HCT116 (cell line): ENCODE data around the gene SGF29.

Source experiments
- CTCF ChIP-seq, 3 experiments: fragments of 200-600 bp in 1 of 3; sonication (generic) in 1 of 3; IDR thresholded peaks in 2 of 3; conservative IDR thresholded peaks in 1 of 3; 2 replicates each; pipeline ENCODE4 v1.5.1; 2012 to 2017; ENCODE audit warnings: low read depth in 2 of 3, low read length in 2 of 3, antibody characterized with exemption in 1 of 3, borderline replicate concordance in 1 of 3, control low read depth in 1 of 3, mild to moderate bottlenecking in 1 of 3, mixed read lengths in 1 of 3, mixed run types in 1 of 3, moderate library complexity in 1 of 3; ENCODE audit not compliant: insufficient read depth in 1 of 3
- EGR1 ChIP-seq: IDR thresholded peaks from 2 replicates; pipeline ENCODE4 v1.6.1; 2012; ENCODE audit warnings: low read depth
- EZH2 ChIP-seq: fragments of 200-600 bp; sonication (generic); IDR thresholded peaks from 2 replicates; pipeline ENCODE4 v1.6.1; 2017; ENCODE audit warnings: antibody characterized with exemption, mixed run types
- EZH2phosphoT487 ChIP-seq: fragments of 200-600 bp; IDR thresholded peaks from 2 replicates; pipeline ENCODE4 v1.6.1; 2018; ENCODE audit warnings: antibody characterized with exemption, borderline replicate concordance

GRCh38 chr16:28513484-28514181 is 40.1 kb upstream of the SGF29 start:
- TF ChIP-seq CTCF (IDR thresholded peaks at IDR 0.05 in 2 of 3, conservative IDR thresholded peaks at IDR 0.05 in 1 of 3; ENCODE audit: borderline replicate concordance in 1 of 3, insufficient read depth in 1 of 3, low read depth in 2 of 3, low read length in 2 of 3) (no peak), EZH2 (no peak), EGR1 (no peak), EZH2phosphoT487 (no peak)
